Stomach (tissue), 4 donors: ENCODE measurements around the gene RETSAT.

Experiments used
- POLR2A ChIP-seq, 4 donors: fragments of 450-650 bp; IDR thresholded peaks; one replicate each; pipeline ENCODE4 v1.6.1; 2016; ENCODE audit warnings: antibody characterized with exemption in 4 of 4, control low read depth in 2 of 4, mild to moderate bottlenecking in 1 of 4, moderate library complexity in 1 of 4
- POLR2AphosphoS5 ChIP-seq, 3 donors: sonication (generic); formaldehyde crosslinking; IDR thresholded peaks; one replicate each; pipeline ENCODE4 v1.6.1; 2016; ENCODE audit warnings: antibody characterized with exemption in 3 of 3
- TF ChIP-seq, protein P1 (sequence below), 7 experiments: fragments of 450-650 bp in 4 of 7; fragments of 200-600 bp in 3 of 7; sonication (generic) in 3 of 7; IDR thresholded peaks; one replicate each; pipeline ENCODE4 v1.5.1; 2016 to 2019; ENCODE audit warnings: antibody characterized with exemption in 7 of 7, control low read depth in 2 of 7, mild to moderate bottlenecking in 1 of 7

DNA sequence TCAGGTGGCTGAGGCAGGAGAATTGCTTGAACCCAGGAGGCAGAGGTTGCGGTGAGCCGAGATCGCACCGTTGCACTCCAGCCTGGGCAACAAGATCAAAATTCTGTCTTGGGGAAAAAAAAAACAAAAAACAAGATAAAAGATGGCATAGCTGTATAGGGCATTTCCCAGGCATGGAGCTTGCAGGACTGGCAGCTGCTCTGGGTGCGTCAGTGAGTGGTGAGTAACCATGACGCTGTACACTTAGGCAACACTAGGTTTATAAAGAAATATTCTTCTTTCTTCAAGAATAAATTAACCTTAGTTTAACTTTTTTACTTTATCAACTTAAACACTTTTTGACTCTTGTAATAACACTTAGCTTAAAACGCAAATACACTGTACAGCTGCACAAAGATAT, 41.9 kb downstream of the RETSAT start:
- TF ChIP-seq, protein P1, sequence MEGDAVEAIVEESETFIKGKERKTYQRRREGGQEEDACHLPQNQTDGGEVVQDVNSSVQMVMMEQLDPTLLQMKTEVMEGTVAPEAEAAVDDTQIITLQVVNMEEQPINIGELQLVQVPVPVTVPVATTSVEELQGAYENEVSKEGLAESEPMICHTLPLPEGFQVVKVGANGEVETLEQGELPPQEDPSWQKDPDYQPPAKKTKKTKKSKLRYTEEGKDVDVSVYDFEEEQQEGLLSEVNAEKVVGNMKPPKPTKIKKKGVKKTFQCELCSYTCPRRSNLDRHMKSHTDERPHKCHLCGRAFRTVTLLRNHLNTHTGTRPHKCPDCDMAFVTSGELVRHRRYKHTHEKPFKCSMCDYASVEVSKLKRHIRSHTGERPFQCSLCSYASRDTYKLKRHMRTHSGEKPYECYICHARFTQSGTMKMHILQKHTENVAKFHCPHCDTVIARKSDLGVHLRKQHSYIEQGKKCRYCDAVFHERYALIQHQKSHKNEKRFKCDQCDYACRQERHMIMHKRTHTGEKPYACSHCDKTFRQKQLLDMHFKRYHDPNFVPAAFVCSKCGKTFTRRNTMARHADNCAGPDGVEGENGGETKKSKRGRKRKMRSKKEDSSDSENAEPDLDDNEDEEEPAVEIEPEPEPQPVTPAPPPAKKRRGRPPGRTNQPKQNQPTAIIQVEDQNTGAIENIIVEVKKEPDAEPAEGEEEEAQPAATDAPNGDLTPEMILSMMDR (IDR thresholded peaks at IDR 0.05), result no peak
- no peak for TF ChIP-seq POLR2AphosphoS5 (IDR thresholded peaks at IDR 0.05)
- no peak for TF ChIP-seq POLR2A (IDR thresholded peaks at IDR 0.05)
